ENCODE measurements around the gene UBE2L6.

DNA sequence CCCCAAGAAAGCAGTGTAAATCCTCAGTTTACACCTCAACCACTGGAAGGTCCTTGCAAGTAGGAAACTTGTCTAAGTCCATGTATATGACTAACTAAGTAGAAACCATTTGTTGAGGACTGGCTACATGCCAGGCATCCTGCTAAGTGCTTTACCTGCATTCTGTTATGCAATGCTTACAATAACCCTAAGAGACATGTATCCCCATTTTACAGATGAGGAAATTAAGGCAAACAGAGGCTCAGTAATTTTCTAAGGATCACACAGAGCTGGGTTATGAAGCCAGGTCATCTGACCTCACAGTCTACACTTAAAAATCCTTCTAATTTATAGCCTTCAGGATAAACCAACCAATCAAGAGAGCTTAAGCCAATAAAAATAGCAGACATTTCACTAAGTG lies 38.5 kb downstream of the UBE2L6 start:
- TF ChIP-seq, protein P1, sequence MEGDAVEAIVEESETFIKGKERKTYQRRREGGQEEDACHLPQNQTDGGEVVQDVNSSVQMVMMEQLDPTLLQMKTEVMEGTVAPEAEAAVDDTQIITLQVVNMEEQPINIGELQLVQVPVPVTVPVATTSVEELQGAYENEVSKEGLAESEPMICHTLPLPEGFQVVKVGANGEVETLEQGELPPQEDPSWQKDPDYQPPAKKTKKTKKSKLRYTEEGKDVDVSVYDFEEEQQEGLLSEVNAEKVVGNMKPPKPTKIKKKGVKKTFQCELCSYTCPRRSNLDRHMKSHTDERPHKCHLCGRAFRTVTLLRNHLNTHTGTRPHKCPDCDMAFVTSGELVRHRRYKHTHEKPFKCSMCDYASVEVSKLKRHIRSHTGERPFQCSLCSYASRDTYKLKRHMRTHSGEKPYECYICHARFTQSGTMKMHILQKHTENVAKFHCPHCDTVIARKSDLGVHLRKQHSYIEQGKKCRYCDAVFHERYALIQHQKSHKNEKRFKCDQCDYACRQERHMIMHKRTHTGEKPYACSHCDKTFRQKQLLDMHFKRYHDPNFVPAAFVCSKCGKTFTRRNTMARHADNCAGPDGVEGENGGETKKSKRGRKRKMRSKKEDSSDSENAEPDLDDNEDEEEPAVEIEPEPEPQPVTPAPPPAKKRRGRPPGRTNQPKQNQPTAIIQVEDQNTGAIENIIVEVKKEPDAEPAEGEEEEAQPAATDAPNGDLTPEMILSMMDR (IDR thresholded peaks at IDR 0.05): no peak
- TF ChIP-seq POLR2AphosphoS5 (IDR thresholded peaks at IDR 0.05): no peak
- TF ChIP-seq POLR2A (IDR thresholded peaks at IDR 0.05): no peak

Measured in stomach (tissue), 4 donors.